GM10248 (cell line): ENCODE data around the gene PNMA1.

Source experiments
- CTCF ChIA-PET: fragments of 300-600 bp; sonication (Branson Sonifier 250); formaldehyde crosslinking; extraction: SDS; loops from one replicate; lab custom pipeline; 2021; ENCODE audit warnings: antibody characterized with exemption; lab: Yijun Ruan, JAX
- POLR2A ChIA-PET: fragments of 350-650 bp; sonication (Branson Sonifier 250); formaldehyde crosslinking; extraction: SDS; loops from one replicate; lab custom pipeline; 2020; ENCODE audit warnings: antibody characterized with exemption; lab: Yijun Ruan, JAX
- DNase-seq: peaks from one replicate; pipeline ENCODE4 v3.0.0; 2012; ENCODE audit errors: extremely low spot score
- CTCF ChIP-seq: IDR thresholded peaks from 2 replicates; pipeline ENCODE4 v1.5.1; 2012; ENCODE audit warnings: mild to moderate bottlenecking, low read depth; ENCODE audit errors: extremely low read depth, missing control alignments, control extremely low read depth

PNMA1 gene

GRCh38 chr14:73751157-73751691 is 37.0 kb upstream of the PNMA1 start:
- TF ChIP-seq CTCF, result no peak
- POLR2A ChIA-PET, result interaction anchor here (0.5 kb wide), 1 partner anchor 42 kb away, joined by 4 read pairs; no protein-coding TSS in a partner anchor
- no peak for DNase-seq
- CTCF ChIA-PET, result interaction anchor here (1.2 to 9.4 kb wide), 8 partner anchors 7 to 77 kb away, joined by 3 to 68 read pairs (median 12); a partner anchor contains a TSS

GRCh38 chr14:73750531-73750901 is 36.3 kb upstream of the PNMA1 start:
- no peak for DNase-seq
- POLR2A ChIA-PET, result no interaction called here
- CTCF ChIA-PET, result interaction anchor here (1.5 to 7.3 kb wide), 5 partner anchors 8 to 77 kb away, joined by 4 to 46 read pairs (median 17); a partner anchor contains a TSS
- TF ChIP-seq CTCF, result no peak

GRCh38 chr14:73749706-73750530 is 35.7 kb upstream of the PNMA1 start:
- POLR2A ChIA-PET, result interaction anchor here (0.5 to 1.8 kb wide), 3 partner anchors 8 to 181 kb away, joined by 4 to 10 read pairs (median 4); no protein-coding TSS in a partner anchor
- no peak for DNase-seq
- CTCF ChIA-PET, result interaction anchor here (0.7 to 7.3 kb wide), 7 partner anchors 9 to 94 kb away, joined by 3 to 46 read pairs (median 4); a partner anchor contains a TSS
- TF ChIP-seq CTCF, result no peak

- TF ChIP-seq CTCF, result no peak
- no peak for DNase-seq
- CTCF ChIA-PET, result interaction anchor here (0.7 to 11.5 kb wide), 8 partner anchors 8 to 95 kb away, joined by 3 to 128 read pairs (median 4); a partner anchor contains a TSS
- POLR2A ChIA-PET, result interaction anchor here (0.6 to 1.8 kb wide), 3 partner anchors 9 to 497 kb away, joined by 4 to 10 read pairs (median 6); no protein-coding TSS in a partner anchor
Observed at GRCh38 chr14:73748858-73749357, 34.7 kb upstream of the PNMA1 start.

- no peak for TF ChIP-seq CTCF
- ChIA-PET POLR2A (interaction anchor here (0.8 to 1.8 kb wide), 3 partner anchors 10 to 35 kb away, joined by 3 to 10 read pairs (median 6); no protein-coding TSS in a partner anchor), CTCF (interaction anchor here (0.7 to 11.5 kb wide), 8 partner anchors 9 to 84 kb away, joined by 3 to 128 read pairs (median 12); a partner anchor contains a TSS)
- no peak for DNase-seq
Observed at GRCh38 chr14:73747379-73748211, 33.4 kb upstream of the PNMA1 start.
